CD4-positive, alpha-beta T cell treated with Interleukin-21 for 1 hour (primary cell): ENCODE results near the gene CACNA2D4.
A peak's percentile ranks its signal among the peaks of the same experiment; 100 is the strongest.
"Not testable (repeated sequence)": the region's sequence is repeated elsewhere in the genome, so short reads cannot be mapped to it uniquely, and the experiment has no call there.

Experiments used
- DNase-seq: peaks from one replicate; pipeline ENCODE4 v3.0.0-alpha.2; 2020

The CACNA2D4 gene

GRCh38 chr12:1918081-1918883, at the start of gene CACNA2D4:
CACNA2D4 (minus strand) TSS chr12:1918652; CDS start chr12:1918473, 179 bp downstream.
- DNase-seq, result no peak

- DNase-seq, result no peak
These were observed 48.2 kb upstream of the CACNA2D4 start for GRCh38 chr12:1966561-1967226.

- DNase-seq, result no peak
These were observed 47.5 kb upstream of the CACNA2D4 start for GRCh38 chr12:1965916-1966315.

GRCh38 chr12:1962051-1963020, 43.9 kb upstream of the CACNA2D4 start:
- DNase-seq, result no peak

- DNase-seq, result no peak
These were observed 38.3 kb upstream of the CACNA2D4 start for GRCh38 chr12:1956716-1957115.

- no peak for DNase-seq
These were observed 31.5 kb upstream of the CACNA2D4 start for GRCh38 chr12:1949771-1950470.

- no peak for DNase-seq
These were observed 30.4 kb upstream of the CACNA2D4 start for GRCh38 chr12:1948883-1949282.

GRCh38 chr12:1947081-1947480, 28.6 kb upstream of the CACNA2D4 start:
- DNase-seq, result no peak

GRCh38 chr12:1946296-1946695, 27.8 kb upstream of the CACNA2D4 start:
- no peak for DNase-seq

- not testable (repeated sequence) for DNase-seq
These were observed 27.1 kb upstream of the CACNA2D4 start for GRCh38 chr12:1945502-1945901.

- DNase-seq, result peak; percentile 88
These were observed 21.6 kb upstream of the CACNA2D4 start for GRCh38 chr12:1939801-1940607.

GRCh38 chr12:1939331-1939730, 20.9 kb upstream of the CACNA2D4 start:
- no peak for DNase-seq

GRCh38 chr12:1937481-1938224, 19.2 kb upstream of the CACNA2D4 start:
- DNase-seq, result no peak

GRCh38 chr12:1936406-1937320, 18.2 kb upstream of the CACNA2D4 start:
- no peak for DNase-seq

GRCh38 chr12:1935700-1936378, 17.4 kb upstream of the CACNA2D4 start:
- DNase-seq, result no peak

GRCh38 chr12:1935242-1935641, 16.8 kb upstream of the CACNA2D4 start:
- DNase-seq, result no peak

- no peak for DNase-seq
These were observed 16.4 kb upstream of the CACNA2D4 start for GRCh38 chr12:1934831-1935230.

- no peak for DNase-seq
These were observed 15.6 kb upstream of the CACNA2D4 start for GRCh38 chr12:1934068-1934467.
